ENCODE results near the gene SEC23A.

Gene SEC23A

GRCh38 chr14:39038542-39038941 is 64.5 kb downstream of the SEC23A start:
- TF ChIP-seq, protein P1, sequence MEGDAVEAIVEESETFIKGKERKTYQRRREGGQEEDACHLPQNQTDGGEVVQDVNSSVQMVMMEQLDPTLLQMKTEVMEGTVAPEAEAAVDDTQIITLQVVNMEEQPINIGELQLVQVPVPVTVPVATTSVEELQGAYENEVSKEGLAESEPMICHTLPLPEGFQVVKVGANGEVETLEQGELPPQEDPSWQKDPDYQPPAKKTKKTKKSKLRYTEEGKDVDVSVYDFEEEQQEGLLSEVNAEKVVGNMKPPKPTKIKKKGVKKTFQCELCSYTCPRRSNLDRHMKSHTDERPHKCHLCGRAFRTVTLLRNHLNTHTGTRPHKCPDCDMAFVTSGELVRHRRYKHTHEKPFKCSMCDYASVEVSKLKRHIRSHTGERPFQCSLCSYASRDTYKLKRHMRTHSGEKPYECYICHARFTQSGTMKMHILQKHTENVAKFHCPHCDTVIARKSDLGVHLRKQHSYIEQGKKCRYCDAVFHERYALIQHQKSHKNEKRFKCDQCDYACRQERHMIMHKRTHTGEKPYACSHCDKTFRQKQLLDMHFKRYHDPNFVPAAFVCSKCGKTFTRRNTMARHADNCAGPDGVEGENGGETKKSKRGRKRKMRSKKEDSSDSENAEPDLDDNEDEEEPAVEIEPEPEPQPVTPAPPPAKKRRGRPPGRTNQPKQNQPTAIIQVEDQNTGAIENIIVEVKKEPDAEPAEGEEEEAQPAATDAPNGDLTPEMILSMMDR (IDR thresholded peaks at IDR 0.05; ENCODE audit: low read depth, low read length), result no peak
- H3K4me3 ChIP-seq (ENCODE audit: low read depth, low read length), result no peak overlapping the region
- in situ Hi-C loops (cut with HindIII; ENCODE audit: low sequenced_read_pairs), result no loop called here
- no peak for DNase-seq (ENCODE audit: low read depth, low spot score)

- no peak for DNase-seq (ENCODE audit: low read depth, low spot score)
- no peak overlapping the region for H3K4me3 ChIP-seq (ENCODE audit: low read depth, low read length)
- in situ Hi-C loops (cut with HindIII; ENCODE audit: low sequenced_read_pairs), result no loop called here
- TF ChIP-seq, protein P1 (IDR thresholded peaks at IDR 0.05; ENCODE audit: low read depth, low read length), result no peak
Observed at GRCh38 chr14:39036760-39037159, 66.3 kb downstream of the SEC23A start.

DNA sequence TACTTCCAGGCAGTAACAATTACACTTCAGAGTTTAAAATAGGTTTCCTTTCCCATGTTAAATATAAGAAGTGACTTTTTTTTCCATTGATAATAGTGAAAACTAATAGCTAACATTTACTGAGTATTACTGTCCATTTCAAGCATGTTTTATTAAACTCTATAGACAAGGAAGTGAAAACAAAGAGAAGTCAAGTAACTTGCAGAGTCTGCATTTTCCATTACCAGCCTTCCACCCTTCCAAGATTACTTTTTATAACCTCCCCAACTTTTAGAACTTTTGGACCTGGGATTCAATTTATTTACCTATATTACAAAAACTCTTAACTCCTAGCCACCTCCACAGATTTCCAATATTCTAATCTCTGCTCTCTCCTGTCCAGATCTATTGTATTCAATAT is 67.7 kb downstream of the SEC23A start:
- no peak for DNase-seq (ENCODE audit: low read depth, low spot score)
- H3K4me3 ChIP-seq (ENCODE audit: low read depth, low read length), result no peak overlapping the region
- in situ Hi-C loops (cut with HindIII; ENCODE audit: low sequenced_read_pairs), result no loop called here
- TF ChIP-seq, protein P1 (IDR thresholded peaks at IDR 0.05; ENCODE audit: low read depth, low read length), result no peak

DNA sequence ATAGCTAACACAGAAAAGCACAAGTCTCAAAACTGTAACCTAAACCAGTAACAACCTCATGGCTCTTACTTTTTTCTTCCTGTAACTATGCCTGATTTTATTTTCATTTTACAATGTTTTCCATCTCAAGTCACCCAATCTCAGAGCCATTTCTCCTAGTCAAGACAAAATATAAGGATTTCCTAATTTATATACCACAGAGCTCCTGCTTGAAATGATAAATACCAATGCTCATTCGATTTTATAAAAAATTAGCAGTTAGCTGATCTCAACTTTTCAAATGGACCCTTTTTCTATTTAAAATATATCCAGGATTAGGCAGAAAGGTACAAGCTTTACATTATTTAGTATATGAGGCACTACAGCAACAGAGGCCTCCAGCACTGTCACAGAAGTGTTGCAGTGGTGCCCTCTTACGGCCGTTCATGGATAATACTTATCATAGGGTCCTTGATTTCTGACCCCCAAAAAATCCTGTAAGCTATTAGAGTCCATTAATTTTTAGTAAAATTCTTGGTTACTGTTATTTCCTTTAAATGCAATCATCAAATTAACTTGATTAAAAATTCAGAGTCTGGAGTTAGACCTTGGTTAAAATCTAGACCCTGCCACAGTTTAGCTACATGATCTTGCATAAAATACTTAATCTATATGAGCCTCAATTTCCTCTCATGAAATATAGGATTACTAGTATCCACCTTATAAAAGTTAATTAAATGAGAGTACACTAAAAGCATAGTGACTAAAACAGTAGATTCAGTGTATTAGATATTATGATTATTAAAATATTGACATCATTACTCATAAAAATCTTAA is 68.3 kb downstream of the SEC23A start:
- in situ Hi-C loops (cut with HindIII; ENCODE audit: low sequenced_read_pairs), result no loop called here
- H3K4me3 ChIP-seq (ENCODE audit: low read depth, low read length), result no peak overlapping the region
- TF ChIP-seq, protein P1 (IDR thresholded peaks at IDR 0.05; ENCODE audit: low read depth, low read length), result peak; percentile 54
- peak; percentile 18 for DNase-seq (ENCODE audit: low read depth, low spot score)

DNA sequence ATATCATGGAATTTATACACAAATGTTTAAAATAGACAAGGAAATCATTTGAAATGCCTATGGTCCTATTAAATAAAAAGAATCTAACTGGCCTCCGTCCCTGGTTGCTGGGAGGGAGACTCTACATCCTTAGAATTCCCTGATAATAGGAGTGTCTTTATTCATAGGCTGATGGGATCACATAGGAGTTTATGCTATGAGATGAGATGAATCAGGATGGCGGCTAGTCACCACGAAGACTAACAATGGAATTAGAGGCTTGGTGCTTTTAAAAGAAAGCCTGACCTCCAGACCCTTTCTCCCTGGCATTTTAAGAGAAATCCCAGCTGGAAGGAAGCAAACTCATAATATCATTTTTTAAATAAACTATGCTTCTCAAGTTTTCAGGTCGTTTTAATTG is 69.7 kb downstream of the SEC23A start:
- TF ChIP-seq, protein P1 (IDR thresholded peaks at IDR 0.05; ENCODE audit: low read depth, low read length), result no peak

DNA sequence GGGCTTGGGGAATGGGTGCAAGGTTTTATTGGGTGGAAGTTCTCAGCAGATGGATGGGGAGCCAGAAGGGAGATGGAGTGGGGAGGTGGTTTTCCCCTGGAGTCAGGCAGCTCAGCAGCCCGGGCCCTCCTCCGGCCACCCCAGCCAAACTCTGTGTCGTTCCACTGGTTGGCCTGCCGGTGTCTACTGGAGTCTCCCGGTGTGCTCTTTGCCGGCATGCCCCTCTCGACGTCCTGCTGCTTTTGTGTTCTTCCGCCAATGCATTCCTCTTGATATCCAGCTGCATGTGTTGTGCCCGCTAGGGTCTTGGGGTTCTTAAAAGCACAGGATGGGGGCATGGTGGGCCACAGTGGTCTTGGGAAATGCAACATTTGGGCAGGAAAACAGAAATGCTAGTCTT is 72.8 kb downstream of the SEC23A start:
- TF ChIP-seq, protein P1 (IDR thresholded peaks at IDR 0.05; ENCODE audit: low read depth, low read length), result no peak
- no peak for DNase-seq (ENCODE audit: low read depth, low spot score)
- in situ Hi-C loops (cut with HindIII; ENCODE audit: low sequenced_read_pairs), result no loop called here
- H3K4me3 ChIP-seq (ENCODE audit: low read depth, low read length), result no peak overlapping the region

More for the DNA sequence above, 69.7 kb downstream of the SEC23A start:
- in situ Hi-C loops (cut with HindIII; ENCODE audit: low sequenced_read_pairs), result no loop called here
- H3K4me3 ChIP-seq (ENCODE audit: low read depth, low read length), result no peak overlapping the region
- peak; percentile 34 for DNase-seq (ENCODE audit: low read depth, low spot score)
